NCI-H446 (cell line): ENCODE data around the gene QRICH1.
A peak's percentile ranks its signal among the peaks of the same experiment; 100 is the strongest.

ENCODE experiments used
- DNase-seq, 2 experiments: peaks; one replicate each; lab custom pipeline; 2025; lab: John Stamatoyannopoulos, UW

The QRICH1 gene

GRCh38 chr3:48997714-48998637, 95.9 kb downstream of the QRICH1 start:
- DNase-seq: no peak

GRCh38 chr3:48997102-48997635, 96.7 kb downstream of the QRICH1 start:
- DNase-seq: no peak

- DNase-seq: no peak
Observed at GRCh38 chr3:48996640-48997039, 97.2 kb downstream of the QRICH1 start.

GRCh38 chr3:48993834-48994233, 100.0 kb downstream of the QRICH1 start:
- DNase-seq: no peak

GRCh38 chr3:48991851-48992545, 101.9 kb downstream of the QRICH1 start:
- DNase-seq: no peak

- peak in 1 of 2 experiments; percentile 17 for DNase-seq
Observed at GRCh38 chr3:48990636-48991469, 103.0 kb downstream of the QRICH1 start.

GRCh38 chr3:48989796-48990635, 103.9 kb downstream of the QRICH1 start, which contains the start of gene P4HTM:
Gene P4HTM, plus strand, starts transcription at chr3:48990241. Its CDS starts 16 bp downstream, at chr3:48990257.
- peak; percentile 28 to 49 for DNase-seq

DNA sequence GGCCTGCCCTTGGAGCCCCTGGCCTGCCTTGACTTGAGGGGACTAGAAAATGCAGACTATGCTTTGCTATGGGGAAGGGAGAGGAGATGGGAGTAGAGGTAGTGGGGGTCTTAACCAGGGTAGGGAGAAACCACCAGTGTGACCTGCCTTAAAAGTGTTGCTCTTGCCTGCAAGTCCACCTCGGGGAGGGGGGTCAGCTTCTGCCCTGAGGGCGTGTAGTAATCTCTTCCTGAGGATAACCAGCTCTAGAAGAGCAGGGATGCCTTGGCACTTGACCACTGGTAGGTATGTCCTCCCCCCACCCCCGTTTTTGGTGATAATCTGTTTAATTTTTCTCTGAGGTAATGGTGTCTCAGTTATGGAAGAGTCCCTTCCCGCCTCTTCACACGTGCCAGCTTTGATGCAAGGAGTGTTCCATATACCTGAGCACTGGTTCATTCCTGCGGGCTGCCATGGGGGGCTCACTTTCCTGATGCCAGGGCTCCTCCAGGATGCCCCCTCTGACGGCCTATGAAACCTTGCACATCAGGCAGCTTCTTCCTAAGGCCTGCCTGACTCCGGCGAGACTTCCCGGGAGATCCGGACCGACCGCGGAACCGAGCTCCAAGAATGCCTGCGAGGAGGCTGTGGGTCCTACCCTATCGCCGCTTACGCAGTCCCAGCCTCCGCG, 104.6 kb downstream of the QRICH1 start:
- DNase-seq: no peak

GRCh38 chr3:48985831-48986376, 108.0 kb downstream of the QRICH1 start:
- no peak for DNase-seq

GRCh38 chr3:48984663-48985062, 109.2 kb downstream of the QRICH1 start:
- DNase-seq: no peak

- no peak for DNase-seq
Observed at GRCh38 chr3:48983096-48983495, 110.8 kb downstream of the QRICH1 start.

GRCh38 chr3:48982686-48983085, 111.2 kb downstream of the QRICH1 start:
- DNase-seq: no peak

- DNase-seq: no peak
Observed at GRCh38 chr3:48982016-48982415, 111.9 kb downstream of the QRICH1 start.

- DNase-seq: no peak
Observed at GRCh38 chr3:48980295-48980694, 113.6 kb downstream of the QRICH1 start.
